HepG2 (cell line): ENCODE results near the gene TASP1. TPM values are rescaled to one million over a fixed set of nuclear protein-coding genes. Genes with fewer than 3 reads are reported as not detected.
A peak's percentile ranks its signal among the peaks of the same experiment; 100 is the strongest.

ENCODE experiments used
- ATAC-seq: fragments of 200-7000 bp; cut with Tn5 transposase; 3 replicates; pipeline ENCODE4 v1.9.1; 2020; ENCODE audit warnings: mild to moderate bottlenecking, moderate library complexity
- Bru-seq: library from RNA; stranded (reverse); fragments of 400-500 nt; gene quantifications from one replicate; lab custom pipeline; 2021; lab: Mats Ljungman, UMichigan
- BruChase-seq, 2 experiments: library from RNA; stranded (reverse); fragments of 400-500 nt; gene quantifications; one replicate each; lab custom pipeline; 2021; lab: Mats Ljungman, UMichigan
- BruUV-seq: library from RNA; stranded (reverse); fragments of 400-500 nt; replicated peaks from 2 replicates; lab custom pipeline; 2021; lab: Mats Ljungman, UMichigan
- CTCF ChIA-PET: fragments of 300-600 bp; formaldehyde crosslinking; extraction: SDS; loops from one replicate; lab custom pipeline; 2021; ENCODE audit warnings: low total read pairs, inconsistent platforms, low intra/inter-chr PET ratio; lab: Yijun Ruan, JAX
- POLR2A ChIA-PET: fragments of 350-600 bp; sonication (Branson Sonifier 250); formaldehyde crosslinking; loops from one replicate; lab custom pipeline; 2020; ENCODE audit warnings: antibody characterized with exemption, inconsistent platforms; lab: Yijun Ruan, JAX
- DNase-seq: peaks from one replicate; pipeline ENCODE4 v3.0.0-alpha.2; 2015; ENCODE audit warnings: low spot score
- FAIRE-seq: peaks from 3 replicates; lab custom pipeline; 2011; peaks lifted over from hg19 to GRCh38; lab: Jason Lieb, UNC
- H2AFZ ChIP-seq: one replicate; pipeline ENCODE4 v1.6.1; 2011; ENCODE audit warnings: low read length, inconsistent platforms
- H3K27ac ChIP-seq: fragments of 300-600 bp; 3 replicates; pipeline ENCODE4 v1.8.0; 2011; ENCODE audit warnings: mixed run types, mild to moderate bottlenecking, mixed read lengths, low read length, inconsistent platforms; ENCODE audit not compliant: insufficient read depth; ENCODE audit errors: extremely low read length
- H3K27me3 ChIP-seq, 2 experiments: fragments of 200-600 bp in 1 of 2; 2 replicates in 1 of 2; 3 replicates in 1 of 2; pipeline versions ENCODE4 v1.6.0 to v1.8.0; 2011; ENCODE audit warnings: low read length in 2 of 2, mild to moderate bottlenecking in 2 of 2, moderate library complexity in 2 of 2, inconsistent platforms in 1 of 2; ENCODE audit not compliant: insufficient read depth in 2 of 2, control insufficient read depth in 1 of 2
- H3K36me3 ChIP-seq, 2 experiments: fragments of 200-600 bp in 1 of 2; replicated peaks in 1 of 2; 2 replicates in 1 of 2; 3 replicates in 1 of 2; pipeline versions ENCODE4 v1.5.1 to v1.8.0; 2011; ENCODE audit warnings: low read length in 2 of 2, inconsistent platforms in 1 of 2; ENCODE audit not compliant: insufficient read depth in 2 of 2, control insufficient read depth in 1 of 2
- H3K4me1 ChIP-seq: 2 replicates; pipeline ENCODE4 v1.5.1; 2012; ENCODE audit warnings: low read length, inconsistent platforms; ENCODE audit not compliant: insufficient read depth
- H3K4me2 ChIP-seq: 2 replicates; pipeline ENCODE4 v1.6.0; 2011; ENCODE audit warnings: low read depth, low read length, inconsistent platforms
- H3K4me3 ChIP-seq, 3 experiments: fragments of 200-600 bp in 1 of 3; sonication (generic), shearing (Covaris generic) in 1 of 3; replicated peaks in 1 of 3; 2 replicates each; pipeline ENCODE4 v1.5.1; 2011 to 2016; ENCODE audit warnings: low read length in 3 of 3, inconsistent platforms in 2 of 3, low read depth in 2 of 3, mild to moderate bottlenecking in 2 of 3, control low read depth in 1 of 3, mixed read lengths in 1 of 3; ENCODE audit not compliant: insufficient read depth in 1 of 3
- H3K79me2 ChIP-seq: one replicate; pipeline ENCODE4 v1.6.1; 2011; ENCODE audit warnings: low read length, inconsistent platforms; ENCODE audit not compliant: insufficient read depth
- H3K9ac ChIP-seq: 2 replicates; pipeline ENCODE4 v1.6.0; 2011; ENCODE audit warnings: mild to moderate bottlenecking, low read depth, low read length, inconsistent platforms; ENCODE audit not compliant: insufficient read depth
- H3K9me3 ChIP-seq: 2 replicates; pipeline ENCODE4 v1.5.1; 2012; ENCODE audit warnings: mild to moderate bottlenecking, low read length
- H4K20me1 ChIP-seq: 2 replicates; pipeline ENCODE4 v1.6.0; 2011; ENCODE audit warnings: inconsistent platforms, mild to moderate bottlenecking, low read length, moderate library complexity; ENCODE audit not compliant: insufficient read depth
- ATF4 ChIP-seq, 2 experiments: fragments of 450-650 bp in 1 of 2; sonication (generic) in 1 of 2; formaldehyde crosslinking; IDR thresholded peaks; 2 replicates each; pipeline versions ENCODE4 v1.5.0 to v1.8.0; 2020 to 2022; ENCODE audit warnings: mild to moderate bottlenecking in 1 of 2, missing genetic modification reagents in 1 of 2
- CAMTA2 ChIP-seq: sonication (generic); formaldehyde crosslinking; IDR thresholded peaks from 2 replicates; pipeline ENCODE4 v1.4.0; 2020; ENCODE audit warnings: mild to moderate bottlenecking, missing genetic modification reagents, borderline replicate concordance
- EP300 ChIP-seq, 3 experiments: sonication (generic) in 1 of 3; formaldehyde crosslinking in 1 of 3; IDR thresholded peaks; 2 replicates each; pipeline versions ENCODE4 v1.5.1 to v1.6.1; 2011 to 2020; ENCODE audit warnings: low read depth in 2 of 3, low read length in 2 of 3, borderline replicate concordance in 1 of 3, improper control_type of control experiment in 1 of 3, mild to moderate bottlenecking in 1 of 3, missing genetic modification reagents in 1 of 3, moderate library complexity in 1 of 3
- SRF ChIP-seq: IDR thresholded peaks from 2 replicates; pipeline ENCODE4 v1.6.1; 2011; ENCODE audit warnings: mild to moderate bottlenecking, low read depth, low read length, moderate library complexity
- TAF1 ChIP-seq: sonication (generic); formaldehyde crosslinking; IDR thresholded peaks from 2 replicates; pipeline ENCODE4 v1.4.0; 2020; ENCODE audit warnings: missing genetic modification reagents
- ZNF501 ChIP-seq: sonication (generic); formaldehyde crosslinking; IDR thresholded peaks from 2 replicates; pipeline ENCODE4 v1.5.1; 2020; ENCODE audit warnings: mild to moderate bottlenecking, moderate library complexity, missing genetic modification reagents
- ZNF687 ChIP-seq: sonication (generic); formaldehyde crosslinking; IDR thresholded peaks from 2 replicates; pipeline ENCODE4 v1.5.1; 2020; ENCODE audit warnings: mild to moderate bottlenecking, missing genetic modification reagents, moderate library complexity
- WGBS: methylation state at CpG from one replicate; pipeline ENCODE4 v1.1.6; 2017; ENCODE audit warnings: low lambda C conversion rate; 5-methylcytosine and 5-hydroxymethylcytosine counted together
- in situ Hi-C: cut with HindIII; loops from 2 replicates; pipeline ENCODE4 v1.10.0; 2017; ENCODE audit warnings: low pct_unique_long_range_greater_than_20kb; ENCODE audit not compliant: extremely low pct_ligation_motif_present
- intact Hi-C: fragments of 100-400 bp; cut with micrococcal nuclease; formaldehyde crosslinking; loops from one replicate; pipeline ENCODE4 v1.10.0; 2022; ENCODE audit not compliant: unreplicated experiment
- long read RNA-seq, 2 experiments: library from RNA in 1 of 2; library from polyadenylated mRNA in 1 of 2; stranded (forward) in 1 of 2; unstranded in 1 of 2; transcript quantifications; one replicate each; pipeline ENCODE4 v2.0.0, GENCODE V29; 2019 to 2022
- polyA minus RNA-seq, 3 experiments: library from RNA; depleted of rRNA, polyadenylated mRNA; stranded (reverse); fragments of >200 nt; gene quantifications; 2 replicates each; pipeline ENCODE4 v1.2.3, GENCODE V29; 2011; ENCODE audit warnings: low replicate concordance in 1 of 3
- polyA plus RNA-seq, 8 experiments: library from polyadenylated mRNA; depleted of rRNA in 3 of 8; stranded (reverse) in 7 of 8; unstranded in 1 of 8; fragments of >200 nt; fragmentation: Illumina TruSeq in 4 of 8; extraction: Trizol in 4 of 8; gene quantifications; 2 replicates each; pipeline versions ENCODE4 v1.2.1 to v1.2.3, GENCODE V29; 2011 to 2016; ENCODE audit warnings: low read depth in 4 of 8, missing spikeins in 1 of 8, mixed read lengths in 1 of 8; ENCODE audit not compliant: insufficient read depth in 1 of 8
- total RNA-seq, 5 experiments: library from RNA; depleted of rRNA; stranded (reverse); fragments of >200 nt; fragmentation: Illumina TruSeq; extraction: Trizol; gene quantifications; 2 replicates each; pipeline ENCODE4 v1.2.3, GENCODE V29; 2016; ENCODE audit warnings: low read depth in 1 of 5

Gene TASP1, protein sequence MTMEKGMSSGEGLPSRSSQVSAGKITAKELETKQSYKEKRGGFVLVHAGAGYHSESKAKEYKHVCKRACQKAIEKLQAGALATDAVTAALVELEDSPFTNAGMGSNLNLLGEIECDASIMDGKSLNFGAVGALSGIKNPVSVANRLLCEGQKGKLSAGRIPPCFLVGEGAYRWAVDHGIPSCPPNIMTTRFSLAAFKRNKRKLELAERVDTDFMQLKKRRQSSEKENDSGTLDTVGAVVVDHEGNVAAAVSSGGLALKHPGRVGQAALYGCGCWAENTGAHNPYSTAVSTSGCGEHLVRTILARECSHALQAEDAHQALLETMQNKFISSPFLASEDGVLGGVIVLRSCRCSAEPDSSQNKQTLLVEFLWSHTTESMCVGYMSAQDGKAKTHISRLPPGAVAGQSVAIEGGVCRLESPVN
- total RNA-seq (2016; rRNA removed; fragmentation: Illumina TruSeq; extraction: Trizol) (25.2 and 29.1 TPM in 2 replicates), polyA plus RNA-seq (2011; rRNA removed) (7.4 and 10.0 TPM in 2 replicates), polyA minus RNA-seq (2011; rRNA and poly(A)+ RNA removed; ENCODE audit: low replicate concordance) (15.6 and 18.8 TPM in 2 replicates), Bru-seq, nascent RNA (percentile 84 among the genes with signal in this experiment), BruChase-seq, experiment 1, labeled RNA remaining after a 6-hour chase (percentile 62 among the genes with signal in this experiment), BruChase-seq, experiment 2, labeled RNA remaining after a 2-hour chase (percentile 69 among the genes with signal in this experiment)
- 74.0 and 76.2 TPM in 2 replicates for total RNA-seq (2016; cell fraction: cytosol; rRNA removed; fragmentation: Illumina TruSeq; extraction: Trizol; ENCODE audit: low read depth)
- total RNA-seq (2016; cell fraction: insoluble cytoplasmic fraction; rRNA removed; fragmentation: Illumina TruSeq; extraction: Trizol): 25.6 and 27.8 TPM in 2 replicates
- total RNA-seq (2016; cell fraction: membrane; rRNA removed; fragmentation: Illumina TruSeq; extraction: Trizol): 28.8 and 33.7 TPM in 2 replicates
- total RNA-seq (2016; cell fraction: nucleus; rRNA removed; fragmentation: Illumina TruSeq; extraction: Trizol): 52.6 and 57.4 TPM in 2 replicates
- 6.1 and 7.3 TPM in 2 replicates for polyA plus RNA-seq (2011; cell fraction: cytosol; rRNA removed)
- 8.0 and 8.8 TPM in 2 replicates for polyA plus RNA-seq (2011; cell fraction: nucleus; rRNA removed)
- polyA plus RNA-seq (2012): 7.7 and 10.7 TPM in 2 replicates
- 3.5 and 4.1 TPM in 2 replicates for polyA plus RNA-seq (2016; cell fraction: cytosol; fragmentation: Illumina TruSeq; extraction: Trizol; ENCODE audit: low read depth)
- 24.5 and 25.1 TPM in 2 replicates for polyA plus RNA-seq (2016; cell fraction: insoluble cytoplasmic fraction; fragmentation: Illumina TruSeq; extraction: Trizol; ENCODE audit: low read depth)
- polyA plus RNA-seq (2016; cell fraction: membrane; fragmentation: Illumina TruSeq; extraction: Trizol; ENCODE audit: low read depth): 7.8 TPM in 2 replicates
- polyA plus RNA-seq (2016; cell fraction: nucleus; fragmentation: Illumina TruSeq; extraction: Trizol; ENCODE audit: insufficient read depth, low read depth): 14.4 and 16.7 TPM in 2 replicates
- polyA minus RNA-seq (2011; cell fraction: cytosol; rRNA and poly(A)+ RNA removed): 9.9 and 13.1 TPM in 2 replicates
- 76.1 and 88.3 TPM in 2 replicates for polyA minus RNA-seq (2011; cell fraction: nucleus; rRNA and poly(A)+ RNA removed)
- long read RNA-seq, experiment 1, transcript TASP1-201 (14 exons, 2,352 nt): major isoform, 6 of 30 reads
- long read RNA-seq, experiment 1, partial matches to known transcripts: 10 of 30 reads
- long read RNA-seq, experiment 1, other reads (novel, unspliced or antisense): 14 of 30 reads
- long read RNA-seq, experiment 2, partial matches to known transcripts: 4 of 11 reads
- long read RNA-seq, experiment 2, other reads (novel, unspliced or antisense): 7 of 11 reads

DNA sequence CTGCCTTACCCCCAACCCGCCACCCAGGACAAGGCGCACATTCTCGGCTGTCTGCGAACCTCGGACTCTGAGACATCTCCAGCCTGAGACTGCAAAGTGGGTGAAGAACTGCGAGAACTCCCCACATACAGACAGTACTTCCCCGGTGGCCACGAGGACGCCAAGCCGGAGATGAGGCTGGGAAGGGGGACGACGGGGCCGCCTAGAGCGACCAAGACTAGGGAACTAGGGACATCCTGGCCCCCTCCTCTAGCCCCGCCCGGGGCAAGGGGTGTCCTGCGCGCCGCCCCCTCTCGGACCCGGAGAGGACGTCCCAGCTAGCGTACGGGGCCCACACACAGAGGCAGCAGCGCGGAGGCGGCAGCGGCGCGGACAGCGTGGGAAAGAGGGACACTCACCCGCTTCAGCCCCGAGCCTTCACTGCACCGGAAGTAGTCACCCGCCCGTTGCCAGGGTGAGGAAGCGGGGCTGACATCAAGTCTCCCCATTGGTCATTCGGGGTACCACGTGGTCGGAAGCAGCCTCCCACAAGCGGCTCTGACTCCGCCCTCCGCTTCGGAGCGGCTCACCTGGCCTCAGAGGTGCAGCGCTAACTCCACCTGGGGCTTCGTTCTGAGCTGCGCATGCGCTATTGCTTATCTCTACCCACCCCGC is at the start of gene TASP1:
TSS of gene TASP1 (minus strand) at position 437 of the 654 bp plus-strand sequence. CDS start 8,854 bp downstream, outside the sequence.
- in situ Hi-C loops: no loop called here
- FAIRE-seq: peak; percentile 99
- H3K36me3 ChIP-seq: no peaks in the 10 kb centered on the region
- POLR2A ChIA-PET: no interaction called here
- H3K27me3 ChIP-seq: no peaks in the 10 kb centered on the region; a peak in 2 of 5 replicates
- CTCF ChIA-PET: no interaction called here
- DNase-seq: peak; percentile 98
- H3K79me2 ChIP-seq: peaks cover 42% of the 10 kb centered on the region
- H3K9me3 ChIP-seq: no peaks in the 10 kb centered on the region
- H3K4me1 ChIP-seq: peaks cover 24% of the 10 kb centered on the region
- under 1% methylated on average over 40 of the region's 50 CpGs for WGBS
- peak within 1 kb of the TSS; percentile 55 for H3K27ac ChIP-seq
- peak; percentile 100 for ATAC-seq
- H4K20me1 ChIP-seq: no peaks in the 10 kb centered on the region
- H3K4me2 ChIP-seq: peak within 1 kb of the TSS; percentile 99
- BruUV-seq: no TSS peak
- intact Hi-C loops: loop anchor here (1.0 to 5.0 kb wide), 5 partner anchors 28 to 311 kb away; partner anchors contain the start of genes ESF1 and NDUFAF5
- H3K4me3 ChIP-seq: peak within 1 kb of the TSS; percentile 82 to 99 (median 93)
- peak within 1 kb of the TSS; percentile 83 for H3K9ac ChIP-seq
- peak within 1 kb of the TSS; percentile 98 for H2AFZ ChIP-seq
- TF ChIP-seq EP300 (IDR thresholded peaks at IDR 0.05; ENCODE audit: low read depth in 2 of 2, low read length in 2 of 2) (no peak), EP300 (CRISPR knock-in tag; IDR thresholded peaks at IDR 0.05; ENCODE audit: borderline replicate concordance) (no peak; the same call in 1 of the 2 replicates), ZNF501 (CRISPR knock-in tag) (peak; percentile 95), ATF4 (CRISPR knock-in tag; IDR thresholded peaks at IDR 0.05) (0 out of 4 replicates have a peak, but pooled peaks of 1 of the 2 experiments have one; percentile 17), CAMTA2 (CRISPR knock-in tag) (peak; percentile 58; the same call in 1 of the 2 replicates), SRF (no peak), ZNF687 (peak; percentile 93), TAF1 (CRISPR knock-in tag) (peak; percentile 96)
